HTR-8/SVneo (cell line): ENCODE measurements around the gene RBP4.

Experiments
- DNase-seq: peaks from one replicate; pipeline ENCODE4 v3.0.0; 2011; ENCODE audit warnings: low spot score, mixed read lengths; ENCODE audit not compliant: insufficient read length
- FAIRE-seq: peaks from 2 replicates; lab custom pipeline; 2011; peaks lifted over from hg19 to GRCh38; lab: Jason Lieb, UNC

Gene RBP4

DNA sequence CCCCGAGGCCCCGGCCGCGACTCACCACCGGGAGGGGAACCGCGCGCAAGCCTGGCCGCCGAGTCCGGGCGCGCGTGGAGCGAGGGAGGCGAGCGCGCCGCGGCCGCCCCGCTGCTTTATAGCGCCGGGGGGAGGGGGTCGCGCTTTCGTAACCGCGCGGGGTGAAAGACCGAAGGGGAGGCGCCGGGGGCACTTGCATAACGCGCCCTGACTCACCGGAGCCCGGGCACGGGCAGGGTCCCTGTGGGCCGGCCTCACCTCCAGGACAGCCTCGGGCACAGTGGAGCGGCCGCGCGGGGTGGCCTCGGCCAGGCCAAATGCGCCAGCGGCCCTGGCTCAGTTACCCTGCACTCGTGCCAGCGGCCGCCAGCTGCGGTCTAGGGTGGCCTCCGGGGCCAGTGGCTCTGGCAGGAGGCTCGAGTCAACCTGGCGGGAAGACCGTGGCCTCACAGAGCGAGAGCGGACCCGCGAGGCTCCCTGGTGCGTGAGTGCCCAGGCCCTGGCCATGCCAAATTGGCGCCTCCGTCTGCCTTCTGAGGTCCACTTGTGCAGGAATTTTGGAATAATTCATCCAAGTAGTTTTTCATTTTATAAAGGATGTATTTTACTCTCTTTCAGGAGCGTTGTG lies at the start of gene RBP4:
Gene RBP4, minus strand, starts transcription at position 90 of the 628 bp plus-strand sequence. CDS start 207 bp downstream, outside the sequence.
- DNase-seq = peak; percentile 26
- FAIRE-seq = no peak

DNA sequence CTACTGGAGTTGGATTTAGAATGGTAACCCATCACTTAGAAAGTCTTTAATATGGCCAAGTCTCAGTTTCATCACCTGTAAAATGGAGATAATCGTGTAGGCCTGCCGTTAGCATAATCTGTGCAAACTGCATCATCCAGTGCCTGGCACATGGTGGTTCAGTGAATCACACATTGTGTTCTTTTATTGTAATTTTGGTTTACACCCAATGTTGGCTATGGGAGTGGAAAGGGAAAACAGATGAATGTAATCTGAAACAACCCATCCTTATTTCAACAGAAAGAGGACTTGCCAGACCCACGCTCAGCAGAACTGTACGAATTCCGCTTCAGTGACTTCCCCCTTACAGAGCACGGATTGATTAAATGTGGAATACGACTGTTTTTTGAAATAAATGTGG lies 38.8 kb upstream of the RBP4 start:
- DNase-seq (no peak), FAIRE-seq (no peak)

DNA sequence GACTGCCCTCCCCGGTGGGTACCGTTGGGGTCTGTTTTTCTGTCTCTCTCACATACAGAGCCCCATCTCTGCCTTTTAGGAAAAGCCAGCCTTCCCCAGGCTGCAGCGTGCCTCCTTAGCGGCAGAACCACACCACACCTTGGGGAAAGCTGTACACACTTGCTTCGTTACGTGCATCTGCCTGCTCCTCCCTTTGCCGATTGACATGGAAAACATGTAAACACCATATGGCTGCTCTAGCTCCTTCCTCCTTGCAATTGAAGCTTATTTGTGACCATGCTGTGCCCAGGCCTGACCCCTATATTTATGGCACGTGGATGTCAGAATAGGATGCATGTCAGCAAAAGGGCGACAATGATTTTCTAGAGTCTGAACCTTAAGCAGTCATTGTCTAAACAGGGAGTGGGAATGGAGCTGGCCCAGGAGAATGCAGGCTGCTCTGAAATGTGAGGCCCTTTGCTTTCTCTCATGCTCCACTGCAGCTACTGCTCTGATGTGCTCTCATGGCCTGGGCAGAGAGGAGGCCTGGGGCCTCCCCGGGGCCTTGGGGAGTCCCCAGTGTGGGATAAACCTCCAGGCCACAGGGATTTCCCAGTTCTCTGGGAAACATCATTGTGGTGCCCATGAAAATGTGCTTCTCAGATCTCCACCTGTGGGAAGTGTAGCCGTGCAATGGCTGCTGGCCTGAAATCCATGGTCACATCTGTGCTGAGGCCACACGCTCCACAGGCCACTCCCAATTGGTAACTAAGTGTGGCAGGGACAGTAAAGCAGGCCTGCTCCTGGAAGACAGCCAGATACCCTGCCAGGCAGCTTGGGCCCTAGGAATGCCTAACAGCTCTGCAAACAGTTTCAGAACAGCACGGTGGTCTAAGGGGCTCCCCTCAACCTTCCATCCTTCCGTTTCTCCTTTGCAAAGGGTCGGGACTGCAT lies 29.9 kb upstream of the RBP4 start:
- no peak for DNase-seq
- no peak for FAIRE-seq

DNA sequence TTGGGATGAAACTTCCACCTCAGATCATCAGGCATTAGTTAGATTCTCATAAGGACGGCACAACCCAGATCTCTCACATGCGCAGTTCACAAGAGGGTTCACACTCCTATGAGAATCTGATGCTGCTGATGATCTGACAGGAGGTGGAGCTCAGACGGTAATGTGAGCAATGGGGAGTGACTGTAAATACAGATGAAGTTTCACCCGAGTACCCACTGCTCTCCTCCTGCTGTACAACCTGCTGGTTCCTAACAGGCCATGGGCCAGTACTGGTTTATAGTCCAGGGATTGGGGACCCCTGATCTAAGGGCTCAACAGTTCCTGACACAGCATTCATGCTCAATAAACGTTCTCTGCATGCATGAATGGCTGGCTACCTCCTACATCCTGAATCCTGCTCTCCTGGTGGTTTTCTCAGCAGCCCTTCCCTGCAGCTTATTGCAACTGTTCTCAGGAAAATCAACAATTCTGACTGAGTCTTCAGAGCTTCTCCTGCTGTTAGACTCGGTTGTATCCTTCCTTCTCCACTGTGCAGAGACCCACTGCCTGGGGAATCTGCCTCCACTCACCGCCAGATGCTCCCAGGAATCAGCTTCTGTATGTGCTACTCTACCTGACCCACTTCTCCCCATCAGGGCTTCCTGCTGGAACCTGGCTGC lies 28.7 kb upstream of the RBP4 start:
- FAIRE-seq = peak; percentile 69

DNA sequence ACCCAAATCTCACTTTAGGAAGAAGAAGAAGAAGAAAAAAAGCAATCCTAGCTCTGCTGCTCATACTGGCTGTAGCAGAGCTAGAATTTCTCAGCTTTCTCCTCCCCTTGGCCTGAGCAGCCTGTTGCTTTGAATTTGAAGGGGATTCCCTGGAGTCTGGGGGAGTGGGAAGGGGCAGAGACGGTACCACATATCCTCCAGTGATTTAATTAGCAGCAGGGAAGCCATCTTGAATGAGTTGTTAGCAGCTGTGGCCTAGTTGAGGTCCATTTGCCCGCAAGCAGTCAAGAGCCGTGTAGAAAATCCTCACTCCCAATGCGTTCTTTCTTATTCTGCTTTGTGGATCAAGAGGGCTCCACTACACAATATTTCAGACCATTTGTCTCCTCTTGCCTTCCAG lies 27.8 kb upstream of the RBP4 start:
- no peak for FAIRE-seq
- no peak for DNase-seq

More for the DNA sequence above, 28.7 kb upstream of the RBP4 start:
- DNase-seq = no peak

DNA sequence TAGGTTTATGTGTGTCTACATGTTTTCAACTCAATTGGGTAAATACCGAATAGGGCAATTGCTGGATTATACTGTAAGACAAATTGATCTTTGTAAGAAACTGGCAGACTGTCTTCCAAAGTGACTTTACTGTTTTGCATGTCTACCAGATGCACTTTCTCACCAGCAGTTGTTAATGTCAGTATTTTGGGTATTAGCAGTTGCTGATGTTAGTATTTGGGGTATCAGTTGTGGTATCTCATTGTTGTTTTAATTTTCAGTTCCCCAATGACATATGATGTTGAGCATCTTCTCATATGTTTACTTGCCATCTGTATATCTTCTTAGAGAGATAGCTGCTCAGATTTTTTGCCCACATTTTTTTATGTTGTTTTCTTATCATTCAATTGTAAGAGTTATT lies 21.9 kb upstream of the RBP4 start:
- FAIRE-seq (no peak), DNase-seq (no peak)

DNA sequence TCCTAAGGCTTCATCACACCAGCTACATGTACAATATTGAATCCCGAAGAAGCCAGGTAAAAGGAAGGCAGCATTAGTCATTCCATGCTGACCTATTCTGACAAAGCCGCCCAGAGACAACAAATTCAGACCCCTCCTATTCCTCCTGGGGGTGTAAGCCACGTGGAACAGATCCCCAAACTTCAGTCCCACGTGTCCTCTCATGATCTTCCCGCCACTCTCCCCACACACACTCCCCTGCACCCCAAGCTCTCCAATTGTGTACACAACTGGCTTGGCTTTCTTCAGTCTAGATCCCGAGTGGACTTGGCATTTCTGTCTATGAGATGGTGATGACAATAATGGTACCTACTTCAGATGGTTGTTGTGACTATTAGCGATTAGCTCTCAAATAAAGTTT lies 19.9 kb upstream of the RBP4 start:
- no peak for FAIRE-seq
- no peak for DNase-seq

DNA sequence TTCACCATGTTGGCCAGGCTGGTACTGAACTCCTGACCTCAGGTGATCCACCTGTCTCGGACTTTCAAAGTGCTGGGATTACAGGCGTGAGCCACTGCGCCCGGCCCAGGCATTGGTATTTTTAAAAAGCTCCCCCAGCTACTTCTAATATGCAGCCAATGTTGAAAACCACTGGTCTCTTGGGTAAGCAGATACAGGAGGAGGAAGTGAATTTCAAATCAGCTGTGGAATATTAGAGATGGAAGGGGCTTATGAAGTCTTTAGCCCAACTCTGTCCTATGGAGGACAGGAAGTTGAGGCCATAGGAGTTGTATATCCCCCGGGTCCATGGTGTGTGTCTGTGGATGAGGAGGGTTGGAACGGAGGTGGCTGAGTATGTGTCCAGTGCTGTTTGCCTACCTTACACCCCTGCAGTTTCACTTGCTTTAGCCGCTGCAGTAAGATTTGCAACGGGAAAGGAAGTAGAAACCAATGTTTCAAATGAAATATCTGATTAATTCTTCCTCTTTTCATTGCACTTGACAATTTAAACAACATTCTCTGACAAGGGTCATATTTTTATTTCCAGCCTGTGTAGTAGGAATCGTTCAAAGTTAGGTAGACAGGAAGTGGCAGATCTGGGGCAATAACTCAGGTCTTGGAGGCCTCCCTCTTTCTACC lies 14.7 kb upstream of the RBP4 start:
- no peak for DNase-seq
- FAIRE-seq = no peak

DNA sequence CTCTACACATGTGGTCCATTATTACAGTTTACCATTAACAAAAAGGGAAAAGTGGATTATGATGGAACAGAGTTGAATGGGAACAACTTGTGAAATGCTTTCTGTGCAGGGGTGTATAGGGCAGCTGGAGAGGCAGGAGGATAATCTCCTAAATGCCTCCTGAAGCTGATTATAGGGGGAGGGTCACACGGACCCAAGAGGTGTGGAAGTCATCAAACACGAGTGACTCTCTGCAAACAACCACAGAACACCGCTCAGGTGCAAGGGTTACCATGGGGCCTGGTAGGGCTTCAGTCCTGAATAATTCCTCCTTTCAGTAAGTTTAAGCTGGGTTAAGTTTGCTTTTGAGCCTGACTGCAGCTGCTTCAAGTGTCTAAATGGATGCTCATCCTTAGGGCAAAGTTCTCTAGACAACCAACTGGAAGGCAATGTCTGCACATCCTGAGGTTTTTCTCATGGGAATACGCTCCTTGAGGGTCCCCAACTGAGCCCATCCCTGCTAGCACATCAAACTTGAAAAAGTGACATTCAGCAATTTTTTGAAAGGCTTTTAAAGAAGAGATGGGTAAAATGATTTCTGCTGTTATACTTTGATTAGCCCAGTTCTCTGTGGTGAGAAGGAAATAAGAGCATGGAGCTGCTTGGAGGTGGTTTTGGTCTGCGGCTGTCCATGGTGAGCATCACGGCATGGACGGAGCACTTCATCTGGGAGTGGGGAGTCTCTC lies 13.2 kb upstream of the RBP4 start:
- no peak for FAIRE-seq

DNA sequence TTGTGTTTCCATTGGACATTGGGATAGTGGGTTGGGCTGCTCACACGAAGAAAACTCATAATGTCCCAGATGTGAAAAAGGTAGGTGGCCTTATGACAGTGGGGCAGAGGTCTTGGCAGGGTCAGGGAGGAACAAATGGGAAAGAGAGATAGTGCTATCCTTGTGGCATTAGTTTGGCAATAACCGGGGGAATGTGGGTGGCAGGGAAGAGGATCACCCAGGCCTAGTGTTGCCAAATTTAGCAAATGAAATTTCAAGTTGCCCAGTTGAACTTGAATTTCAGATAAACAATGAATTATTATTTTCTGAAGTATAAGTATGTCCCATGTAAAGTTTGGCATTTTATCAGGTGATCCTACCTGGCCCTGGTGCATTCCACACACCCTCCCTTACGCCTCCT lies 12.1 kb upstream of the RBP4 start:
- FAIRE-seq (no peak), DNase-seq (no peak)

More for the DNA sequence above, 13.2 kb upstream of the RBP4 start:
- no peak for DNase-seq

DNA sequence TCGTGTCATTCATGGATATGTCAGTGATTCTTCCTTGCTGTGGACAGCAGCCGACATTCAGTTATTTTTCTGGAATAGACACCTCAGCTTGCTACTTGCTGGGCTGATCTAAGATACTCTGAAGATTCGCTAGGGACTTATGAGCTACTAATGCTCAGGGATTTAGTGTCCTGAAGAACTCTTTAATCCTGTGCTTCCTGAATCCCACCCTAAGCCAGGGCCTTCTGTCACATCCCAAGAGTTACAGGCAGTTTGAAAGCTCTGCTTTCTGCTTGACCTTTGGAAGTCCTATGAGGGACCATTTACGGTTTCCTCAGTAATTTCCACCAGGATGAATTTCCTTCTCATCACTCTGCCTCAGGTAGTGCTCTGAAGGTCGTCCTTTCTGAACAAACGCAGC lies 11.3 kb upstream of the RBP4 start, which contains the start of gene PDE6C:
Gene PDE6C, plus strand, starts transcription at position 227 of the 400 bp plus-strand sequence. CDS start 189 bp downstream, outside the sequence.
- DNase-seq = no peak
- no peak for FAIRE-seq

DNA sequence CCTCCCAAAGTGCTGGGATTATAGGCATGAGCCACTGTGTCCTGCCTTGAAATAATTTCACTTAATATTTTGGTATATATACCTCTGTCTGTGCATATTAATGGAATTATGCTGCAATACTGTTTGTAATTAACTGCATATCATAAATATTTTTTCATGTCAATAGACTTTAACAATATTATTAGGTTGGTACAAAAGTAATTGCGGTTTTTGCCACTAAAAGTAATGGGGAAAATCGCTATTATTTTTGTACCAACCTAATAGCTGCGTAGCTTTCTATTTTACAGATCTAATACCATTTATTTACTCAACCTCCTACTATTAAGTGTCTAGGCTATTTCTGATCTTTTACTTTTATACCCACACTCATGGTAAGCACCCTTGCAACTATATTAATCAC lies 7.4 kb upstream of the RBP4 start:
- DNase-seq (no peak), FAIRE-seq (no peak)

DNA sequence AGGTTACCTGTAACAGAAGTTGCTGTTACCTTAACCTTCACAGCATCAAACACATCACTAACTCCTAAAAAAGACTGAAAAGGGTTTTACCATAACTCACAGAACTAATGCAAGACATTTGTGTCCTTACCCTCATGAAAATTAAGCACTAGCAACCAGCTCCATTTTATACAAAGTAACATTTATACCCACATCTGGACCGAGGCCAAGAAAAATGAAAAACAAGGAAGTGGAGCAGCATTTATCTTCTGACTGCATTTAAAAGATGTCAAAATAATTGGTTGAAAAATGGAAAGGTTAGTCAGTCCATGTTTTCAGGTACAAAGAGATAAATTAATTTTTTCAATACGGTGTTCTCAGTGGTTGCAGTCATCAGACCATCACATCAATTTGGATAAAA lies 3.1 kb upstream of the RBP4 start:
- FAIRE-seq (no peak), DNase-seq (no peak)

DNA sequence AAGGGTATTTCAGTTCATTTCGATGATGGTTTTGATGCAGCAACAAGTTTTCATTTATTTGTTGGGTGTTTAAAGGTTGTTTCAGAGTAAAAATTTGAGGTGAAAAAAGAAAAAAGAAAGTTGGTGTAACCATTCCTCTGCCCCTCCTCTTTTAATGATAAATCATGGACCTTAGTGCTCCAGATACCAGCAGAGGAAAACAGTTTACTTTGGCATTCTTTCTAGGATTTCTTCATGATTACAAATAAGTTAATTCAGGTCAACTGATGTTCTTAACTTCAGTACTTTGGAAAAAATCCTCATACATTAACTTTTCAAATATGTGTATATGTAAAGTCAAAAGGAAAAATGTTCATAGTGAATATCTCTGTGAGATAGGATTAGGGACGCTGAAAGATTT lies 2.0 kb upstream of the RBP4 start:
- DNase-seq = no peak
- FAIRE-seq = no peak

DNA sequence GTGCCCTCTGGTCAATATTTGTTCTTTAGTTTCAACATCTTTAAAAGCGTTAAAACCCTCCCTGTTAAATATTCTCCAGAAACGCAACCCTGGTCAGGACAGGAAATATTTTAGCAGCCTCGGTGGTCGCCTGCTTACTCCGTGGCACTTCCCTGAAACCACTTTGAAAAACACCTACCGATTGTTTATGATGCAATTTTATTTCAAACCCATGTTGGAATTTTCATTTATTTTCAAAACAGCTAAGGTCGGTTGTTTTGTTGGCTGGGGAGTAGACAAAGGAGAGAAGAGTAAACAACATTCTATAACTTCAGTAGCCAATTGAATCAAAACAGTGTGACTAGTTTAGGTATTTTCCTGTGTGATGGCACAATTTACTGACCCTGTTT lies 733 bp upstream of the RBP4 start:
- DNase-seq (no peak), FAIRE-seq (no peak)

DNA sequence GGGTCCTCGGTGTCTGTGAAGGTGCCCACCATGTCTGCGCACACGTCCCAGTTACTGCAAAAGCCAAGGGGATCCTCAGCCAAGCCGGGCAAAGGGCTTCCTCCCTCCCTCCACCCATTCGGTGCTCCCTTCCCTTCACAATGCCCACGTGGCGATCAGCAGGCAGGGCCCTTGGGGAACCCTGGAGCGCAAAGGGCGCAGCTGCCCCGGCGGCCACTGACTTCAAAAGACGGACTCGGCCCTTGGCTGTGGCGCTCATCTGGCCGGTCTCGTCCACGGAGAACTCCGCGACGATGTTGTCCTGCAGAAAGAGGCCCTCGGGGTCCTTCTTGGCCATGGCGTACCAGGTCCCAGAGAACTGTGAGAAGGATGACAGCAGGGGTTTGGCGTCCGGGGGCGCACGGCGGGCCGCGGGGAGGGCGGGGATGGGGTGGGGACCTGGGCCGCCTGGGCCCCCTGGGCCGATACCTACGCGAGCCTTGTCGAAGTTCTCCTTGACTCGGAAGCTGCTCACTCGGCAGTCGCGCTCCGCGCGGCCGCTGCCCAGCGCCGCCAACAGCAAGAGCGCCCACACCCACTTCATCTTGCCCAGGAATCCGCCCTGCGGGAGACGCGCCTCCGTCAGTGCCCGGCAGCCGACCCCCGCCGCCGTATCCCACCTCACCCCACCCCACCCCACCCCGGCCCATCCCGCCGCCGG lies 439 bp downstream of the RBP4 start:
- no peak for FAIRE-seq
- peak; percentile 32 for DNase-seq

DNA sequence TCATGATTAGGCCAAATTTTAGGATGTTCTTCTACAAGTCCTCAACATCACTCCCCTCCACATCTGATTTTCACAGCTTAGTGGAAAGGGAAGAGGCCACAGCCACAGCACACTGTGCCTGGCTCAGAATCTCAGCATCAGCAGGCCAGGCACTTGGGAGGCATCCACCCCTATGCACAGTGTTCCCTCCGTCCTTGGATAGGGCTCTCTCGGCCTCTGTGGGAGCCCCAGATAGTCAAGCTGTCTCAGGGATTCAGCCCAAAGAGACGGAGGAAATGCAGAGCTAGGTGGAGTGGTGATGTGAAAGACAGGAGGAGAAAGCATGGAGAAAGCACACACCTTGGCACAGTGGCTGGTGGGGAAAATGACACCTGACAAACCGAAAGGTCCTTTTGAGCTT lies 1.3 kb downstream of the RBP4 start:
- DNase-seq (no peak), FAIRE-seq (no peak)

DNA sequence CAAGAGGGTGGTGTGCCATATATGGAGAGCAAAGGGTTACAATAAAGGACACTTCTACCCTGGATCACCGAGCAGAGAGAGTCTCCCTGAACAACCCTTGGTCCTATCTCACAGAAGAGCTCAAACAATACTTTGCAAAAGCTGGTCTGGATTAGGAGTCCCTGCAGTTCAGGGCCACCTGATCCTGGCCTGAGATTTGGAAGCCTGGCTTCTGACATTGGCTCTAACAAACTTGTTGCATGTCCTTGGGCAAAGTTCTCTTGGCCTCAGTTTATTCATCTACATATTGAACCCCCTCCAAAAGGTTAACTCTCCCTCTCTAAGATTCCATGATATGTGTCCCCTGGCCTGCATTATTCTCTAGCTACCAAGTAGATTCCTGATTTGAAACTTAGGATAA lies 1.7 kb downstream of the RBP4 start:
- DNase-seq (no peak), FAIRE-seq (no peak)

DNA sequence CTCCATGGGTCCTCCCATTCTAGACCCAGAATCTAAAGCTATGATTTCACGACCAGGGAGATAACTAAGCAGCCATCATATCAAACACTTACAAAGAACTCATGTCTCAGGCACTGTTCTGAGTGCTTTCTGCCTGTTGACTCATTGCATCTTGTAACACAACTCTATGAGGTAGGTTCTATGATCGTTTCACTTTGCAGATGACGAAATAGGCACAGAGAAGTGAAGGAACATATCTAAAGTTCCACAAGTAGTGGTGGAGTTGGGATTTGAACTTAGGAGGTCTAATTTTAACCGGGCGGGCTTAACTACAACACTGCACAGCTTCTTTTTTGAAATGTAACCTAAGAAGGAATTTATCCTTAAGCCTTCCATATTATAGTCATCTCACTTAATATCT lies 2.9 kb downstream of the RBP4 start:
- DNase-seq (no peak), FAIRE-seq (no peak)
